GM23338 (cell line): ENCODE measurements around the gene UBE2G2. TPM values are rescaled to one million over a fixed set of nuclear protein-coding genes. Genes with fewer than 3 reads are reported as not detected.

Source experiments
- ATAC-seq: fragments of 200-7000 bp; cut with Tn5 transposase; 3 replicates; pipeline ENCODE4 v1.9.1; 2020
- DNase-seq: peaks from one replicate; pipeline ENCODE4 v3.0.0-alpha.2; 2015; ENCODE audit warnings: low spot score
- H2AFZ ChIP-seq: fragments of 200-600 bp; sonication (generic); 2 replicates; pipeline ENCODE4 v1.8.0; 2016; ENCODE audit warnings: antibody characterized with exemption, mild to moderate bottlenecking, moderate library complexity
- H3F3A ChIP-seq: fragments of 200-600 bp; sonication (generic); replicated peaks from 2 replicates; pipeline ENCODE4 v1.8.0; 2017; ENCODE audit warnings: antibody characterized with exemption, mixed run types, low read depth
- H3K27ac ChIP-seq: fragments of 200-600 bp; sonication (generic); 2 replicates; pipeline ENCODE4 v1.6.1; 2016; ENCODE audit warnings: low read depth
- H3K27me3 ChIP-seq: fragments of 200-600 bp; sonication (generic); 2 replicates; pipeline ENCODE4 v1.8.0; 2016; ENCODE audit warnings: mild to moderate bottlenecking, mixed run types, moderate library complexity; ENCODE audit not compliant: insufficient read depth
- H3K36me3 ChIP-seq: fragments of 200-600 bp; sonication (generic); 2 replicates; pipeline ENCODE4 v1.8.0; 2016; ENCODE audit warnings: mild to moderate bottlenecking; ENCODE audit not compliant: insufficient read depth
- H3K4me1 ChIP-seq: fragments of 200-600 bp; sonication (generic); 2 replicates; pipeline ENCODE4 v1.8.0; 2016; ENCODE audit warnings: mild to moderate bottlenecking, moderate library complexity; ENCODE audit not compliant: insufficient read depth
- H3K4me2 ChIP-seq: fragments of 200-600 bp; sonication (generic); 2 replicates; pipeline ENCODE4 v1.7.1; 2017; ENCODE audit warnings: mixed run types
- H3K4me3 ChIP-seq: fragments of 200-600 bp; sonication (generic); 2 replicates; pipeline ENCODE4 v1.6.1; 2016; ENCODE audit warnings: mixed run types
- H3K79me2 ChIP-seq: fragments of 200-600 bp; sonication (generic); replicated peaks from 2 replicates; pipeline ENCODE4 v1.8.0; 2017; ENCODE audit warnings: mild to moderate bottlenecking; ENCODE audit not compliant: insufficient read depth
- H3K9me2 ChIP-seq: fragments of 200-600 bp; sonication (generic); 2 replicates; pipeline ENCODE4 v1.8.0; 2017; ENCODE audit not compliant: insufficient read depth
- H4K20me1 ChIP-seq: fragments of 200-600 bp; sonication (generic); replicated peaks from 2 replicates; pipeline ENCODE4 v1.8.0; 2017; ENCODE audit warnings: mild to moderate bottlenecking; ENCODE audit not compliant: insufficient read depth
- H3K27ac Mint-ChIP-seq: 2 replicates; pipeline ENCODE4 v1.8.0; 2020; ENCODE audit warnings: inconsistent platforms, mild to moderate bottlenecking, moderate library complexity, mixed read lengths
- H3K27me3 Mint-ChIP-seq: 3 replicates; pipeline ENCODE4 v1.8.0; 2022; ENCODE audit warnings: low read depth, mild to moderate bottlenecking, moderate library complexity, mixed read lengths, inconsistent platforms; ENCODE audit not compliant: insufficient read depth, poor library complexity
- H3K36me3 Mint-ChIP-seq: 3 replicates; pipeline ENCODE4 v1.8.0; 2021; ENCODE audit warnings: low read depth, mild to moderate bottlenecking, inconsistent platforms, moderate library complexity, mixed read lengths
- H3K4me1 Mint-ChIP-seq: 3 replicates; pipeline ENCODE4 v1.8.0; 2020; ENCODE audit warnings: mild to moderate bottlenecking, inconsistent platforms, mixed read lengths
- H3K4me3 Mint-ChIP-seq: 3 replicates; pipeline ENCODE4 v1.8.0; 2021; ENCODE audit warnings: moderate library complexity, mild to moderate bottlenecking, inconsistent platforms, mixed read lengths
- H3K9me3 Mint-ChIP-seq: 3 replicates; pipeline ENCODE4 v1.8.0; 2020; ENCODE audit warnings: moderate library complexity, mild to moderate bottlenecking, inconsistent platforms, mixed read lengths
- CREB1 ChIP-seq: fragments of 250-450 bp; sonication (Bioruptor Pico); IDR thresholded peaks from 2 replicates; pipeline ENCODE4 v1.5.0; 2020; ENCODE audit warnings: low read depth, mild to moderate bottlenecking, moderate library complexity
- CTCF ChIP-seq, 2 experiments: fragments of 200-600 bp in 1 of 2; sonication (generic) in 1 of 2; conservative IDR thresholded peaks; 2 replicates each; pipeline versions ENCODE4 v1.5.1 to v1.6.1; 2016 to 2017; ENCODE audit warnings: antibody characterized with exemption in 2 of 2, low read depth in 2 of 2, mild to moderate bottlenecking in 2 of 2, moderate library complexity in 1 of 2
- ETS1 ChIP-seq: IDR thresholded peaks from 2 replicates; pipeline ENCODE4 v1.6.1; 2016; ENCODE audit warnings: antibody characterized with exemption
- EZH2 ChIP-seq: fragments of 200-600 bp; sonication (generic); IDR thresholded peaks from one replicate; pipeline ENCODE4 v1.8.0; 2017; ENCODE audit warnings: antibody characterized with exemption, mild to moderate bottlenecking, low read depth; ENCODE audit not compliant: unreplicated experiment
- EZH2phosphoT487 ChIP-seq: fragments of 200-600 bp; sonication (generic); IDR thresholded peaks from one replicate; pipeline ENCODE4 v1.8.1; 2018; ENCODE audit warnings: antibody characterized with exemption; ENCODE audit not compliant: unreplicated experiment
- JUNB ChIP-seq: IDR thresholded peaks from one replicate; pipeline ENCODE4 v1.6.1; 2016; ENCODE audit warnings: antibody characterized with exemption; ENCODE audit not compliant: unreplicated experiment
- NANOG ChIP-seq: IDR thresholded peaks from 2 replicates; pipeline ENCODE4 v1.6.1; 2016; ENCODE audit warnings: antibody characterized with exemption, borderline replicate concordance
- POLR2AphosphoS5 ChIP-seq: IDR thresholded peaks from 2 replicates; pipeline ENCODE4 v1.6.1; 2016; ENCODE audit warnings: antibody characterized with exemption, low read depth
- REST ChIP-seq: IDR thresholded peaks from one replicate; pipeline ENCODE4 v1.6.1; 2018; ENCODE audit warnings: antibody characterized with exemption; ENCODE audit not compliant: unreplicated experiment
- STAT1 ChIP-seq: IDR thresholded peaks from one replicate; pipeline ENCODE4 v1.6.1; 2016; ENCODE audit warnings: antibody characterized with exemption; ENCODE audit not compliant: unreplicated experiment
- ZNF114 ChIP-seq: fragments of 250-450 bp; sonication (Bioruptor Pico); IDR thresholded peaks from 2 replicates; pipeline ENCODE4 v1.5.0; 2020; ENCODE audit warnings: mild to moderate bottlenecking, moderate library complexity
- ZNF331 ChIP-seq: fragments of 250-450 bp; sonication (Bioruptor Pico); IDR thresholded peaks from 2 replicates; pipeline ENCODE4 v1.5.0; 2020; ENCODE audit warnings: low read depth, mild to moderate bottlenecking, moderate library complexity
- ZNF462 ChIP-seq: fragments of 250-450 bp; sonication (Bioruptor Pico); IDR thresholded peaks from 2 replicates; pipeline ENCODE4 v1.5.0; 2020; ENCODE audit warnings: mild to moderate bottlenecking, moderate library complexity
- polyA plus RNA-seq: library from polyadenylated mRNA; unstranded; fragments of >200 nt; fragmentation: Nextera tagmentation; extraction: Ambion mirVana; gene quantifications from 2 replicates; pipeline ENCODE4 v1.2.1, GENCODE V29; 2016
- total RNA-seq: library from RNA; depleted of rRNA; stranded (reverse); fragments of >200 nt; shearing (Covaris generic); gene quantifications from 2 replicates; pipeline ENCODE4 v1.2.3, GENCODE V29; 2014

The UBE2G2 gene
- total and polyA plus RNA-seq, 2 experiments from 2014 or later, result 66.4 to 100 TPM

- no peaks in the 10 kb centered on the region for H3K9me2 ChIP-seq
- H3K9me3 Mint-ChIP-seq, result no peaks in the 10 kb centered on the region
- DNase-seq, result no peak
- no peaks in the 10 kb centered on the region for H4K20me1 ChIP-seq
- no peaks in the 10 kb centered on the region; the same call in 1 of the 2 replicates for H3F3A ChIP-seq
- no peak overlapping the region for H2AFZ ChIP-seq
- TF ChIP-seq EZH2phosphoT487 (no peak), ZNF331 (CRISPR knock-in tag) (no peak), POLR2AphosphoS5 (no peak), STAT1 (no peak), CTCF (conservative IDR thresholded peaks at IDR 0.05; ENCODE audit: low read depth in 2 of 2) (no peak), CREB1 (CRISPR knock-in tag) (no peak), ZNF114 (CRISPR knock-in tag) (no peak), ZNF462 (no peak), ETS1 (no peak), JUNB (no peak), REST (no peak), EZH2 (no peak), NANOG (no peak)
- H3K27ac ChIP-seq, result no peak overlapping the region
- peaks cover 13% of the 10 kb centered on the region for H3K4me1 Mint-ChIP-seq
- no peaks in the 10 kb centered on the region for H3K36me3 ChIP-seq
- H3K4me3 Mint-ChIP-seq, result no peak overlapping the region
- H3K36me3 Mint-ChIP-seq, result no peaks in the 10 kb centered on the region
- H3K4me1 ChIP-seq, result peaks cover 11% of the 10 kb centered on the region
- H3K4me3 ChIP-seq, result no peak overlapping the region
- H3K27me3 ChIP-seq, result no peaks in the 10 kb centered on the region
- peaks cover 9% of the 10 kb centered on the region for H3K27me3 Mint-ChIP-seq
- H3K4me2 ChIP-seq, result no peak overlapping the region
- no peaks in the 10 kb centered on the region for H3K79me2 ChIP-seq
- ATAC-seq, result no peak
- H3K27ac Mint-ChIP-seq, result no peak overlapping the region
These were observed 41.3 kb upstream of the UBE2G2 start for GRCh38 chr21:44842721-44843445.
